ENCODE measurements around the gene CENPB. TPM values are rescaled to one million over a fixed set of nuclear protein-coding genes. Genes with fewer than 3 reads are reported as not detected.
A peak's percentile ranks its signal among the peaks of the same experiment; 100 is the strongest.

Gene CENPB
- total and polyA plus RNA-seq, 7 donors: 52.7 to 99.9 (median 73.4) TPM

GRCh38 chr20:3763671-3764601, 22.6 kb downstream of the CENPB start:
- DNase-seq: no peak
- peaks cover 0 to 88% (median 79%) of the 10 kb centered on the region in 4 donors for H3K4me1 ChIP-seq
- intact Hi-C loops (cut with DNase I): no loop called here
- 86 to 90% methylated on average over 8 of the region's 8 CpGs for WGBS, 2 donors
- H3K9me3 ChIP-seq: no peaks in the 10 kb centered on the region
- H3K4me3 ChIP-seq: no peak overlapping the region
- no peaks in the 10 kb centered on the region for H3K27me3 ChIP-seq
- peaks cover 0 to 3% (median 0%) of the 10 kb centered on the region in 4 donors for H3K36me3 ChIP-seq
- H3K27ac ChIP-seq: peak overlapping the region; percentile 42 to 96 (median 91)
- TF ChIP-seq POLR2AphosphoS5 (IDR thresholded peaks at IDR 0.05) (no peak), POLR2A (IDR thresholded peaks at IDR 0.05) (no peak), EP300 (IDR thresholded peaks at IDR 0.05) (no peak), CTCF (IDR thresholded peaks at IDR 0.05) (no peak)

- Histone ChIP-seq H3K4me1 (peaks cover 0 to 63% (median 53%) of the 10 kb centered on the region in 4 donors), H3K27me3 (no peaks in the 10 kb centered on the region), H3K27ac (peak overlapping the region; percentile 11 to 96 (median 19))
Measured at GRCh38 chr20:3760655-3761348, 25.7 kb downstream of the CENPB start.

GRCh38 chr20:3759884-3760283, 26.7 kb downstream of the CENPB start:
- H3K4me1 ChIP-seq: peaks cover 0 to 54% (median 44%) of the 10 kb centered on the region in 4 donors
- TF ChIP-seq POLR2AphosphoS5 (IDR thresholded peaks at IDR 0.05): no peak
- TF ChIP-seq EP300 (IDR thresholded peaks at IDR 0.05): no peak
- no peak for TF ChIP-seq POLR2A (IDR thresholded peaks at IDR 0.05)
- no peak for TF ChIP-seq CTCF (IDR thresholded peaks at IDR 0.05)
- no peaks in the 10 kb centered on the region for H3K27me3 ChIP-seq
- H3K36me3 ChIP-seq: peaks cover 0 to 40% (median 18%) of the 10 kb centered on the region in 4 donors
- H3K9me3 ChIP-seq: no peaks in the 10 kb centered on the region
- intact Hi-C loops (cut with DNase I): loop anchor here (10.0 kb wide), 1 partner anchor 325 kb away; no protein-coding TSS in a partner anchor
- DNase-seq: no peak
- WGBS, 2 donors: 95% methylated on average over 11 of the region's 11 CpGs
- no peak overlapping the region for H3K4me3 ChIP-seq
- peak overlapping the region in 3 of 4 donors; percentile 25 to 96 (median 37) for H3K27ac ChIP-seq

More at GRCh38 chr20:3760655-3761348, 25.7 kb downstream of the CENPB start:
- intact Hi-C loops (cut with DNase I): no loop called here
- Histone ChIP-seq H3K4me3 (no peak overlapping the region), H3K9me3 (no peaks in the 10 kb centered on the region), H3K36me3 (peaks cover 0 to 31% (median 12%) of the 10 kb centered on the region in 4 donors)
- TF ChIP-seq EP300 (IDR thresholded peaks at IDR 0.05) (no peak), POLR2AphosphoS5 (IDR thresholded peaks at IDR 0.05) (no peak), CTCF (IDR thresholded peaks at IDR 0.05) (no peak), POLR2A (IDR thresholded peaks at IDR 0.05) (no peak)
- peak; percentile 61 for DNase-seq
- WGBS, 2 donors: 75 to 86% methylated on average over 10 of the region's 10 CpGs

- Histone ChIP-seq H3K27me3 (no peaks in the 10 kb centered on the region), H3K9me3 (no peaks in the 10 kb centered on the region), H3K4me3 (no peak overlapping the region), H3K27ac (peak overlapping the region; percentile 25 to 96 (median 32)), H3K36me3 (peaks cover 0 to 46% (median 20%) of the 10 kb centered on the region in 4 donors), H3K4me1 (peaks cover 0 to 48% (median 41%) of the 10 kb centered on the region in 4 donors)
- DNase-seq: no peak
- WGBS, 2 donors: 88 to 93% methylated on average over 11 of the region's 11 CpGs
- intact Hi-C loops (cut with DNase I): loop anchor here (10.0 kb wide), 1 partner anchor 325 kb away; no protein-coding TSS in a partner anchor
- no peak for TF ChIP-seq POLR2AphosphoS5 (IDR thresholded peaks at IDR 0.05)
- no peak for TF ChIP-seq POLR2A (IDR thresholded peaks at IDR 0.05)
- no peak for TF ChIP-seq EP300 (IDR thresholded peaks at IDR 0.05)
- TF ChIP-seq CTCF (IDR thresholded peaks at IDR 0.05): no peak
Measured at GRCh38 chr20:3759316-3759823, 27.2 kb downstream of the CENPB start.
